ENCODE results near the gene CHMP6. TPM values are rescaled to one million over a fixed set of nuclear protein-coding genes. Genes with fewer than 3 reads are reported as not detected.

Gene CHMP6
- total and polyA plus RNA-seq, 4 donors: 15.9 to 30.9 (median 26.8) TPM

DNA sequence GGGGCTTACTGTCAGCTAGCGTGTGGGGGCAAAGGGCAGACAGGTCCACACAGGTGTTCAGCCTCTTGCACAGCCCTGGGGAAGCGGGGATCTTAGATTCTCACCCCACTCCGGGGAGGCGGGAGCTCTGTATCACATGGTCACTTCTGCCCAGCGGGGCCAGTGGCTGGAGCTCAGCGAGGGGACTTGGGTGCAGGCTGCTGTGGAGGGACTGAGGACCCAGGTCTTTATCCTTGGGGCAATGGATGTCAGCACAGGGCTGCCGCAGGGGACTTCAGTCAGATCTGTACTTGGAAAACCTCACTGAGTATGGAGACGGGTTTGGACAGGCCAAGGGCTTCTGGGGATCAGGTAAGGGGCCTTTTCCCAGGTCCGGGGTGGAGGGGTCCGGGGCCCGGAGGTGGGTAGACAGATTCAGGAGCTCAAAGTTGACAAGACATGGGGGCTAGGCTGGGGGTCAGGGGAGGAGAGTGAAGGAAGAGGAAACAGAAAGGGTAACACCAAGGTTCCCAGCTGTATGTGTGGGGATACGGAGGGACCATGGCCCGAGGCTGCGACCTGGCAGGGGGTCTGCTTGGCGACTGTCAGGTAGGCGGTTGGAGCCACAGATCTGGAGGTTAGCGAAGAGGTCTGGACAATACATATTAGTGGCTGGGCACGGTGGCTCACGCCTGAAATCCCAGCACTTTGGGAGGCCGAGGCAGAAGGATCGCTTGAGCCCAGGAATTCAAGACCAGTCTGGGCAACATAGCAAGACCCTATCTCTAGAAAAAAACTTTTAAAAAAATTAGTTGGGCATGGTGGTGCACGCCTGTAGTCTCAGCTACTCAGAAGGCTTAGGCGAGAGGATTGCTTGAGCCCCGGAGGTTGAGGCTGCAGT, 28.2 kb downstream of the CHMP6 start:
- Histone ChIP-seq H3K27me3 (ENCODE audit: control insufficient read depth in 1 of 2, insufficient read depth in 2 of 2, low read length in 1 of 2) (no peaks in the 10 kb centered on the region), H3K9me3 (ENCODE audit: control insufficient read depth, low read length) (no peaks in the 10 kb centered on the region), H3K4me3 (ENCODE audit: low read length in 2 of 2) (no peak overlapping the region), H3K4me1 (ENCODE audit: control insufficient read depth in 1 of 2, insufficient read depth in 2 of 2, low read length in 2 of 2) (no peaks in the 10 kb centered on the region), H3K27ac (ENCODE audit: low read depth in 1 of 2, low read length in 2 of 2) (no peak overlapping the region), H3K36me3 (ENCODE audit: control insufficient read depth in 1 of 2, insufficient read depth in 2 of 2, low read length in 1 of 2) (no peaks in the 10 kb centered on the region)
- no peak for DNase-seq
- 85 to 87% methylated on average over 24 of the region's 24 CpGs for WGBS, 2 donors
- ATAC-seq (ENCODE audit: low FRiP score): no peak
- intact Hi-C loops (cut with DNase I): no loop called here

DNA sequence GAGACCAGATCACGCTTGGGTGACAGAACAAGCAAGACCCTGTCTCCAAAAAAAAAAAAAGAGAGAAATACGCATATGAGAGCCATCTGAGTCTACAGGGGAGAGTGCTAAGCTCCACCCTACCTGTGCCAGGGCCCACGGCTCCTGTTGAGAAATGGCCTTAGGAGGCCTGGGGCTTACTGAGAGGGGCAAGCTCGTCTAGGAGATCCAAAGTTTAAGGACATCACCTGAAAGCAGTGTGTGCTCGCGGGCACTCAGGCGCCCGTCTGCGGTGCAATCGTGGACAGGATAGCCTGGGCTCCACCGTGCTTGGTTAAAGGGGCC, 28.8 kb downstream of the CHMP6 start:
- no peaks in the 10 kb centered on the region for H3K36me3 ChIP-seq (ENCODE audit: control insufficient read depth in 1 of 2, insufficient read depth in 2 of 2, low read length in 1 of 2)
- no peak for ATAC-seq (ENCODE audit: low FRiP score)
- H3K27ac ChIP-seq (ENCODE audit: low read depth in 1 of 2, low read length in 2 of 2): no peak overlapping the region
- no peaks in the 10 kb centered on the region for H3K9me3 ChIP-seq (ENCODE audit: control insufficient read depth, low read length)
- no peaks in the 10 kb centered on the region for H3K4me1 ChIP-seq (ENCODE audit: control insufficient read depth in 1 of 2, insufficient read depth in 2 of 2, low read length in 2 of 2)
- intact Hi-C loops (cut with DNase I): no loop called here
- no peaks in the 10 kb centered on the region for H3K27me3 ChIP-seq (ENCODE audit: control insufficient read depth in 1 of 2, insufficient read depth in 2 of 2, low read length in 1 of 2)
- no peak overlapping the region for H3K4me3 ChIP-seq (ENCODE audit: low read length in 2 of 2)
- DNase-seq: no peak
- 92 to 95% methylated on average over 11 of the region's 11 CpGs for WGBS, 2 donors

DNA sequence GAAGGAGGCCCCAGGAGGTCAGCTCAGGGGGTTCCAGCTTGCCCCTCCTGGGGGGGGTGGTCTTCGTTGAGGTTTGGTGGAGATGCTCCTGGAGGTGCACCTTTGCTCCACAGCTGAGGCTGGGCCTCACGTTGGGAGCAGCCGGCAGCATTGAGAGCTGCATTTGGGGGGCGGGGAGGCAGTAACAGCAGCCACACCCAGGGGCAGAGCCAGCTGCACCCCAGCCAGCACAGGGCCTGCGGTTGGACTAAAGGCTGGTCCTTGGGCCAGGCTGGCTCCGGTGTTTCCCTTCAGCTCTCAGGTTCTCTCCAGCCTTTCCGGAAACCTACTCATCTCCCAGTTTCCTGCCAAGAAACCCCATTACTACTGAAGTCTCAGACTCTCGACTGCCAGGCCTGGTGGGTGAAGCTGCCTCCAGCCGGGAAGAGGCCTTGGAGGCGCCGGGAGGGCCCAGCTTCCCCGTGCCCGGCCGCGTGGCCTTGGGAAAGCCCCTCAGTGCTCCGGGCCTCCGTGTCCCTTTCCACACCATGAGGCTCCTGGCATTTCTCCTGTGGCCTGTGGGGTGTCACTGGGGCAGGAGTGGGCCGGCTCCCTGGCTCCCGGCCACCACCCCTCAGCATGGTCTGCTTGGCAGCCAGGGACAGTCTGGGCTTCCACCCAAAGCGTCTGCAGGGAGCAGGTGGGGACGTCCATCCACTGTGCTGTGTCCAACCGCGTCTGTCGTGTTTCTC, 29.3 kb downstream of the CHMP6 start:
- H3K27me3 ChIP-seq (ENCODE audit: control insufficient read depth in 1 of 2, insufficient read depth in 2 of 2, low read length in 1 of 2): no peaks in the 10 kb centered on the region
- DNase-seq (peak; percentile 54 to 78), ATAC-seq (ENCODE audit: low FRiP score) (no peak)
- H3K4me1 ChIP-seq (ENCODE audit: control insufficient read depth in 1 of 2, insufficient read depth in 2 of 2, low read length in 2 of 2): no peaks in the 10 kb centered on the region
- H3K9me3 ChIP-seq (ENCODE audit: control insufficient read depth, low read length): no peaks in the 10 kb centered on the region
- WGBS, 2 donors: 11 to 13% methylated on average over 24 of the region's 24 CpGs
- H3K4me3 ChIP-seq (ENCODE audit: low read length in 2 of 2): no peak overlapping the region
- intact Hi-C loops (cut with DNase I): no loop called here
- no peaks in the 10 kb centered on the region for H3K36me3 ChIP-seq (ENCODE audit: control insufficient read depth in 1 of 2, insufficient read depth in 2 of 2, low read length in 1 of 2)
- H3K27ac ChIP-seq (ENCODE audit: low read depth in 1 of 2, low read length in 2 of 2): no peak overlapping the region

DNA sequence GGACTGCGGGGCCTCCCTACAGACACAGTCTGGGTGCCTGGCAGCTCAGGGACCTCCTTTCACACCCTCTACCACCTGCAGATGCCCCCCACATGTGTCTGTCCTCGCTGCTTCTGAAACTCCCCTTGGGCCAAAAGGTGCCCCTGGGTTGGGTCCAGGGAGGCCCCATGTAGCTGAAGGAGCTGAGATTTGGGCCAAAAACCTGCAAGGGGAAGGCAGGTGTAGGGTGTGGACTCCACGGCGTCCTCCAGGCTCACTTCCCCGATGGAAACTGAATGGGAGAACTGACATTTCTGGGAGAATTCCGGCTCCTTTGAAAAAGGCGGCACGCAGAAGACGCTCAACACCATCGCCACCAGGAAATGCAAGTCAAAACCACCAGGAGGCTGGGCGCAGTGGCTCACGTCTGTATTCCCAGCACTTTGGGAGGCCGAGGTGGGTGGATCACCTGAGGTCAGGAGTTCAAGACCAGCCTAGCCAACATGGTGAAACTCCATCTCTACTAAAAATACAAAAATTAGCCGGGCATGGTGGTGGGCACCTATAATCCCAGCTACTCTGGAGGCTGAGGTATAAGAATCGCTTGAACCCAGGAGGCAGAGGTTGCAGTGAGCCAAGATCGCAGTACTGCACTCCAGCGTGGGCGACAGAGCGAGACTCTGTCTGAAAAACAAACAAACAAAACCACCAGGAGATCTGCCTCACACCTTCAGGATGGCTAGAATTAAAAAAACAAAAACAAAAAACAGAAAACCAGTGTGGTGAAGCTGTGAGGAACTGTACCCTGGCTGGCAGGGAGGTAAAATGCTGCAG, 30.1 kb downstream of the CHMP6 start:
- ATAC-seq (ENCODE audit: low FRiP score): no peak
- H3K36me3 ChIP-seq (ENCODE audit: control insufficient read depth in 1 of 2, insufficient read depth in 2 of 2, low read length in 1 of 2): no peaks in the 10 kb centered on the region
- H3K4me3 ChIP-seq (ENCODE audit: low read length in 2 of 2): no peak overlapping the region
- H3K27me3 ChIP-seq (ENCODE audit: control insufficient read depth in 1 of 2, insufficient read depth in 2 of 2, low read length in 1 of 2): no peaks in the 10 kb centered on the region
- no peak for DNase-seq
- H3K27ac ChIP-seq (ENCODE audit: low read depth in 1 of 2, low read length in 2 of 2): no peak overlapping the region
- intact Hi-C loops (cut with DNase I): no loop called here
- WGBS, 2 donors: 79 to 86% methylated on average over 19 of the region's 19 CpGs
- no peaks in the 10 kb centered on the region for H3K9me3 ChIP-seq (ENCODE audit: control insufficient read depth, low read length)
- peaks cover 0 to under 1% of the 10 kb centered on the region in 2 donors for H3K4me1 ChIP-seq (ENCODE audit: control insufficient read depth in 1 of 2, insufficient read depth in 2 of 2, low read length in 2 of 2)

DNA sequence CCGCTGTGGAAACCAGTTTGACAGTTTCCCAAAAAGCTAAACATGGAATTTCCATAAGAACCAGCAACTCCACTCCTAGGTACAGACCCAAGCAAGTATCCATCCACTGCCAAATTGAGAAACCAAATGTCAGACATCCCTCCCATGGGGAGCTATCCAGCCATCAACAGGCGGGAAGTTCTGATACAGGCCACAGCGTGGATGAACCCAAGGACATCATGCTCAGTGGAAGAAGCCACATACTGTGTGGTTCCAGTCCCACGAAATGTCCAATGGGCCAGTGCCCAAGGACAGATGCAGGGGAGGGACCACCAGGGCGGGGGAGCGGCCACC, 30.7 kb downstream of the CHMP6 start:
- no peak overlapping the region for H3K27ac ChIP-seq (ENCODE audit: low read depth in 1 of 2, low read length in 2 of 2)
- H3K27me3 ChIP-seq (ENCODE audit: control insufficient read depth in 1 of 2, insufficient read depth in 2 of 2, low read length in 1 of 2): no peaks in the 10 kb centered on the region
- WGBS, 2 donors: 92 to 95% methylated on average over 6 of the region's 6 CpGs
- H3K4me3 ChIP-seq (ENCODE audit: low read length in 2 of 2): no peak overlapping the region
- no peak for DNase-seq
- no peaks in the 10 kb centered on the region for H3K36me3 ChIP-seq (ENCODE audit: control insufficient read depth in 1 of 2, insufficient read depth in 2 of 2, low read length in 1 of 2)
- H3K9me3 ChIP-seq (ENCODE audit: control insufficient read depth, low read length): no peaks in the 10 kb centered on the region
- H3K4me1 ChIP-seq (ENCODE audit: control insufficient read depth in 1 of 2, insufficient read depth in 2 of 2, low read length in 2 of 2): peaks cover 0 to 2% of the 10 kb centered on the region in 2 donors
- intact Hi-C loops (cut with DNase I): no loop called here
- no peak for ATAC-seq (ENCODE audit: low FRiP score)

DNA sequence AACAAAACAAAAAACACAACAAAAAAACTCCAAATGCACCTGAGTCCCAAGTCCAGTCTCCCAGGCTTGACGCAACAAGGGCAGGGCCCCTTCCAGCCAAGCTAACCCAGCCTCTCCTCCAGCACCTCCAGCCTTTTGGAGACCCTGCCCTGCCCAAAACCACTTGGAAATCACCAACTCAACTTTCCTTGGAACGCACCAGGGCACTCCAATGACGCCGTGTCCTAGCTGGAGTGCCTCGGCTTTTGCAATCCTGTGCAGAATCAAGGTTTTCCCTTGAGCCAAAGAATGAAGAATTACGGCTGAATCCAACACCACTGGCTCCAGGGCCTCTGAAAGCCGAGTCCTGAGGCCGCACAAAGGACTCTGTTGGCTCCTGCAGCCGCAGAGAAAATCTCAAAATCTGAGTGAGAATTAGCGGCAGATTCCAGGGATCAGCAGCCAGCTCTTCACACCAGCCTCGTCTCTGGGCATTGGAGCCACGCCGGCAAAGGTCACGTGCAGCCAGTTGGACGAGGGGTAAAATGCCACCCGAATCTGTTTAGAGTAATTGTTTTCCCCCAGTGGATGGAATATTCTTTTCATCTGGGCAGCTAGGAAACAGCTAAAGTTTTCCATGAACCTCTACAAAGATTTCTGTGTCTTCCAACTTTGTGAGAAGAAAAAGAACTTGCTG, 33.6 kb downstream of the CHMP6 start:
- Histone ChIP-seq H3K4me3 (ENCODE audit: low read length in 2 of 2) (no peak overlapping the region), H3K27me3 (ENCODE audit: control insufficient read depth in 1 of 2, insufficient read depth in 2 of 2, low read length in 1 of 2) (no peaks in the 10 kb centered on the region), H3K27ac (ENCODE audit: low read depth in 1 of 2, low read length in 2 of 2) (no peak overlapping the region), H3K9me3 (ENCODE audit: control insufficient read depth, low read length) (no peaks in the 10 kb centered on the region), H3K36me3 (ENCODE audit: control insufficient read depth in 1 of 2, insufficient read depth in 2 of 2, low read length in 1 of 2) (no peaks in the 10 kb centered on the region), H3K4me1 (ENCODE audit: control insufficient read depth in 1 of 2, insufficient read depth in 2 of 2, low read length in 2 of 2) (peaks cover 0 to 2% of the 10 kb centered on the region in 2 donors)
- DNase-seq (peak in 1 of 2 donors; percentile 52), ATAC-seq (ENCODE audit: low FRiP score) (peak; percentile 12)
- intact Hi-C loops (cut with DNase I): loop anchor here in 1 of 2 donors (5.0 kb wide), 1 partner anchor 77 kb away; no protein-coding TSS in a partner anchor
- WGBS, 2 donors: 66% methylated on average over 16 of the region's 16 CpGs

DNA sequence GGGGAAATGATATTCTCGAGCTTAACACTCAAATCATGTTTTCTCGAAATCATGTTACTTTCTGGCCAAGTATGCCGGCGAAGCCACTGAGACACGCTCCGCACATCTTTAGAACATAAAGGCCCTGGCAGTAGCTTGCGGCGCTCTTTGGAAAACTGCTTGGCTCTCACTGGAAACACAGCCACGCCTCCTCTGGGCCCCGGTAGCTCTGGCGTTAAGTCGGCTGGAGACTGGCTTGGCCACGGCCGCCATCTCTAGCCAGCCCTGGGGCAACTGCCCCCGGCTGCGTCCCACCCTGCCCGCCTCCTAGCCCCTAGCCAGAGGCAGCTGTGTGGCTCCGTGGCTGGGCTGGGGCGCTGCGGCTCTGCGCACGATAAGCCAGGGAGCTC, 34.1 kb downstream of the CHMP6 start:
- Histone ChIP-seq H3K27ac (ENCODE audit: low read depth in 1 of 2, low read length in 2 of 2) (no peak overlapping the region), H3K27me3 (ENCODE audit: control insufficient read depth in 1 of 2, insufficient read depth in 2 of 2, low read length in 1 of 2) (no peaks in the 10 kb centered on the region), H3K9me3 (ENCODE audit: control insufficient read depth, low read length) (no peaks in the 10 kb centered on the region), H3K4me1 (ENCODE audit: control insufficient read depth in 1 of 2, insufficient read depth in 2 of 2, low read length in 2 of 2) (peaks cover 0 to 2% of the 10 kb centered on the region in 2 donors), H3K4me3 (ENCODE audit: low read length in 2 of 2) (no peak overlapping the region), H3K36me3 (ENCODE audit: control insufficient read depth in 1 of 2, insufficient read depth in 2 of 2, low read length in 1 of 2) (no peaks in the 10 kb centered on the region)
- WGBS, 2 donors: 76 to 83% methylated on average over 22 of the region's 22 CpGs
- intact Hi-C loops (cut with DNase I): loop anchor here in 1 of 2 donors (5.0 kb wide), 1 partner anchor 77 kb away; no protein-coding TSS in a partner anchor
- DNase-seq (peak in 1 of 2 donors; percentile 47), ATAC-seq (ENCODE audit: low FRiP score) (peak; percentile 24)

All from aorta (tissue), 5 donors.